SU-DHL-6 (cell line): ENCODE results near the gene ZNF117.
"Not testable (repeated sequence)": the region's sequence is repeated elsewhere in the genome, so short reads cannot be mapped to it uniquely, and the experiment has no call there.

ENCODE experiments used
- EZH2phosphoT487 ChIP-seq: fragments of 200-600 bp; sonication (generic), shearing (Covaris generic); conservative IDR thresholded peaks from 2 replicates; pipeline ENCODE4 v1.6.1; 2018; ENCODE audit warnings: mild to moderate bottlenecking, antibody characterized with exemption, low read length, moderate library complexity, mixed read lengths
- TF ChIP-seq, protein P1 (sequence below): fragments of 200-600 bp; sonication (generic); IDR thresholded peaks from one replicate; pipeline ENCODE4 v1.5.1; 2017; ENCODE audit warnings: antibody characterized with exemption, mild to moderate bottlenecking, low read length, moderate library complexity; ENCODE audit not compliant: insufficient read depth, poor library complexity, severe bottlenecking

DNA sequence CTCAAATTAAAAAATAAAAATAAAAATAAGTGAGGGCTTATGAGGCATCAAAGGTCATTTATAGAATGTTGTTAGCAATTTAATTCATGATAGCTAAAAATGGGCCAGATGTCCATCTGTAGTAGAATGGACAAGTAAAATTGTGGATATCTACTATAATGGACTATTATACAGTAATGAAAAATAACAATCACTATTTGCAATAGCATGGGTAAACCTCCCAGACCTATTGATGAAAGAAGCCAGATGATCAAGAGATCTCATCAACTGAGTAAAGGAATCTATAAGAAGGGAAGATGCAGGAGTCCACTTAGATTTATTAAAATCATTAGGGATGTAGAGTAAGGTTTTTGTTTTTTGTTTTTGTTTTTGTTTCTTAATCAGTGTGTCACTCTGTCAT lies 44.6 kb upstream of the ZNF117 start:
- TF ChIP-seq, protein P1, sequence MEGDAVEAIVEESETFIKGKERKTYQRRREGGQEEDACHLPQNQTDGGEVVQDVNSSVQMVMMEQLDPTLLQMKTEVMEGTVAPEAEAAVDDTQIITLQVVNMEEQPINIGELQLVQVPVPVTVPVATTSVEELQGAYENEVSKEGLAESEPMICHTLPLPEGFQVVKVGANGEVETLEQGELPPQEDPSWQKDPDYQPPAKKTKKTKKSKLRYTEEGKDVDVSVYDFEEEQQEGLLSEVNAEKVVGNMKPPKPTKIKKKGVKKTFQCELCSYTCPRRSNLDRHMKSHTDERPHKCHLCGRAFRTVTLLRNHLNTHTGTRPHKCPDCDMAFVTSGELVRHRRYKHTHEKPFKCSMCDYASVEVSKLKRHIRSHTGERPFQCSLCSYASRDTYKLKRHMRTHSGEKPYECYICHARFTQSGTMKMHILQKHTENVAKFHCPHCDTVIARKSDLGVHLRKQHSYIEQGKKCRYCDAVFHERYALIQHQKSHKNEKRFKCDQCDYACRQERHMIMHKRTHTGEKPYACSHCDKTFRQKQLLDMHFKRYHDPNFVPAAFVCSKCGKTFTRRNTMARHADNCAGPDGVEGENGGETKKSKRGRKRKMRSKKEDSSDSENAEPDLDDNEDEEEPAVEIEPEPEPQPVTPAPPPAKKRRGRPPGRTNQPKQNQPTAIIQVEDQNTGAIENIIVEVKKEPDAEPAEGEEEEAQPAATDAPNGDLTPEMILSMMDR: not testable (repeated sequence)
- TF ChIP-seq EZH2phosphoT487: not testable (repeated sequence)
